GM21423 (cell line): ENCODE data around the gene PAOX.
A peak's percentile ranks its signal among the peaks of the same experiment; 100 is the strongest.
"Not testable (repeated sequence)": the region's sequence is repeated elsewhere in the genome, so short reads cannot be mapped to it uniquely, and the experiment has no call there.

Source experiments
- ATAC-seq: cut with Tn5 transposase; IDR thresholded peaks from one replicate; pipeline ENCODE4 v1.9.1; 2021; ENCODE audit warnings: mild to moderate bottlenecking, moderate library complexity; ENCODE audit not compliant: unreplicated experiment

Gene PAOX

GRCh38 chr10:133383551-133383950 lies 4.5 kb downstream of the PAOX start:
- ATAC-seq = no peak

GRCh38 chr10:133384071-133384470 lies 5.0 kb downstream of the PAOX start:
- ATAC-seq = no peak

- ATAC-seq = no peak
These were observed 6.2 kb downstream of the PAOX start for GRCh38 chr10:133385214-133385613.

DNA sequence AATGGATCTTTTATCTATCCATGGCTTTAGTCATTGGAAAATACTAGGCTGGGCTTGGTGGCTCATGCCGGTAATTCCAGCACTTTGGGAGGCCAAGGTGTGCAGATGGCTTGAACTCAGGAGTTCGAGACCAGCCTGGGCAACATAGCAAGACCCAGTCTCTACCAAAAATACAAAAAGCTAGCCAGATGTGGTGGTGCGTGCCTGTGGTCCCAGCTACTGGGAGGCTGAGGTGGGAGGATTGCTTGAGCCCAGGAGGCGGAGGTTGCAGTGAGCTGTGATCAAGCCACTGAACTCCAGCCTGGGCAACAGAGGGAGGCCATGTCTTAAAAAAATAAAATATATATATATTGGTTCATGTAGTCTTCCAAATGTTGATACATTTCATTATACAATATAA lies 7.9 kb downstream of the PAOX start:
- not testable (repeated sequence) for ATAC-seq

GRCh38 chr10:133388236-133388972 lies 9.3 kb downstream of the PAOX start:
- no peak for ATAC-seq

DNA sequence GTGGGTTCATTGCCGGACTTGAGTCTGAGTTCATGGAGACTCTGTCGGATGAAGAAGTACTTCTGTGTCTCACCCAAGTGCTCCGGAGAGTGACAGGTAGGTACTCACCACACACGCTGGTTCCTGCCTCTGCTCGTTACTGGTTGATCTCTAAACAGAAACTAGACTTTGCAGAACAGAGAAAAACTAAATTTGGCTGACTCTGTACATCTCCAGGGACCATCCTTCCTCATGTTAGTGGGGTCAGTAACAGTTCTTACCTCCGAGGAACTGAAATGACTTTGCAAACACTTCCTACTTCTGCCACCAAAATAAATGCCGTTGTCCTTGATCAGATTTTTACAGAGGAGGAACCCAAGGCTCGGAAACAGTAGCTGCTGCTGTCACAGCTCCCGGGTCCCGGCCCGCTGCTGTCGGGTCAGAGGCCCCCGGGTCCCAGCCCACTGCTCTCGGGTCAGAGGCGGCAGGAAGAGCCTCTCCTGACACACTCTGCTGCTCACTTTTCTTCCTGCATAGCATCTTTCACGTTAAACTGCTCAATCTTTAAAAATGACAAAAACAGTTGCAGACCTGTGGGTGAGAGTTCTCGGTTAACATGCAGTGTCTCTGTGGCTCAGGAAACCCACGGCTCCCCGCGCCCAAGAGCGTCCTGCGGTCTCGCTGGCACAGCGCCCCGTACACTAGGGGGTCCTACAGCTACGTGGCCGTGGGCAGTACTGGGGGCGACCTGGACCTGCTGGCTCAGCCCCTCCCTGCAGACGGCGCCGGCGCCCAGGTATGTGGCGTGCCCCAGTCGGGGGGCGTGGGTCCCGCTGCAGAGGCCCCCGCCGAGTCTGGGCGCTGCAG lies 10.1 kb downstream of the PAOX start:
- ATAC-seq = peak; percentile 76

- no peak for ATAC-seq
These were observed 11.7 kb downstream of the PAOX start for GRCh38 chr10:133390597-133391248.

GRCh38 chr10:133391249-133391635 lies 12.2 kb downstream of the PAOX start:
- ATAC-seq = no peak

DNA sequence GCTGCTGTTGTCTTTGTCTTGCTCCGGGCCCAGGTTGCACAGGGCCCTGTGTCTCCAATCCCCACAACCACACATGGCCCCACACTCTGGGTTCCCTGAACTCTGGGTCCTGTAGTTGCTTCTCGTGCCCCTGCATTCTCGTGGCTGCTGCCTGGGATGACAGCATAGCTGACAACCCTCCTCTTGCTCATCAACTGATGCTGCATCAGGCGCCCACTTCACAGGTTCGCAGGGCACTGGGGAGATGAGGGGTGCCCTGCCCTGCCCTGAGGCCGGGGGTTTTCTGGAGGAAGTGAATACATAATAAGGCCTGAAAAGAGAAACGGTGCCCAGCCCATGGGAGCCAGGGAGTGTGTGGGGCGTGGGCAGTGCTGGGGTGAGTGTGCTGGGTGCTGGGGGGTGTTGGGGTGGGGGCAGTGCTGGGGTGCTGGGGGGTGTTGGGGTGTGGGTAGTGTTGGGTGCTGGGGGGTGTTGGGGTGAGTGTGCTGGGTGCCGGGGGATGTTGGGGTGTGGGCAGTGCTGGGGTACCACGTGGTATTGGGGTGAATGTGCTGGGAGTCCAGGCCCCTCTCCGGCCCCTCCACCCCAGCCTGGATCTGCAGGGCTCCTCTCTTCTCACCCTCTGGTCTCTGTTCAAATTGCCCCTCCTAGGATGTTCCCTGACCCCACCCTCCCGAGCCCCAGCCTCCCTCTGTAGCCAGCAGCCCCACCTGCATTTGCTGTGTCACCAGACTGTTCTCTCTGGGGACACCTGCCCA lies 12.9 kb downstream of the PAOX start:
- ATAC-seq = no peak

- ATAC-seq = no peak
These were observed 14.5 kb downstream of the PAOX start for GRCh38 chr10:133393401-133394063.

DNA sequence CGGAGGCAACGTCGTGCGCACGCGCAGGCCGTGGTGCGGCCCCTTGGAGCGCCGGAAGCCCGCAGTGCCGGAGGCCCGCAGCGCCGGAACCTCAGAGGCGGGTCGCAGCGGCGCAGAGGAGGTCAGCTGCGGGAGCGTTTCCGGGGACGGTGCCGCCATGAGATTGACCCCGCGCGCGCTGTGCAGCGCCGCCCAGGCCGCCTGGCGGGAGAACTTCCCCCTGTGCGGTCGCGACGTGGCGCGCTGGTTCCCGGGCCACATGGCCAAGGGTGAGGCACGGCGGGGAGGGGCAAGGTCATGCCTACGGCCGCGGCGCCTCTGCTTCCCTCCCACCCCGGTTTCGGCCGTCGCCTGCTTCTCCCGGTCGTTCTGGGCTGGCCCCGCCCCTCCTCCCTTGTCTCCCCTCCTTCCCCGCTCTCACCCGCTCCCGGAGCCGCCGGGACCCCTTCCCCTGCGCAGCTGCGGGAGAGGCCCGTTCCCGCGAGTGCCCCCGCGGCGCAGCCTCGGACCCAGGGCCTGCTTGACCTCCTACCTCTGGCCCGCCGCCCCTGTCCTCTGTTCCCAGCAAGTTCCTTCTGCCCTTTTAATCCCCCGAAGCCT lies 15.1 kb downstream of the PAOX start, which contains the start of gene MTG1:
MTG1 (plus strand) TSS at position 94 of the 600 bp plus-strand sequence; CDS start at position 158, 64 bp downstream.
- ATAC-seq = peak; percentile 60

GRCh38 chr10:133394801-133395221 lies 15.7 kb downstream of the PAOX start:
- ATAC-seq = no peak

DNA sequence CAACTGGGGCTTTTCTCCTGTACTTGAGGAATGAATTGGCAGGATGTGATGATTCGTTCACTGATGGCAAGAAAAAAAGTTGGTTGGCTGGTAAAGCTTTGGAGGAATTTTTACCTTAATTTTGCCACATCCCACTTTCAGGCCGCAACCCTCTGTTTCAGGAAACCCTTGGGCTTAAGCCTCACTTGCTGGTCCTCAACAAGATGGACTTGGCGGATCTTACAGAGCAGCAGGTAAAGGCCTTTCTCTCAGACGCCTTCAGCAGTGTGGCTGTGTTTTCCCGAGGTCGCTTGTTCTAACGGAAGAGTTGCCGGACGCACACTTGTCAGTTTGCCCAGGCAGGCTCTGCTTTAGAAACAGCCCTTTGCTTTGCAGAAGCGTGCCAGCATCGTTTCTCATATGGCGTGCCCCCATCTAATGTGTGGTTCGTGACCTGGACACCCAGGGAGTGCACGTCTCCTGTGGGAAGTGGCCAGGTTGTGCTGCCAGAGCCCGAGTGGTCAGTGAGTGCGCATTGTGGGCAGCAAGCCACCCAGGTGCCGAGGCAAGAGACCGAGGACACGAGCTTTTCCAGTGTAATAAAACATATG lies 17.1 kb downstream of the PAOX start:
- ATAC-seq = no peak

DNA sequence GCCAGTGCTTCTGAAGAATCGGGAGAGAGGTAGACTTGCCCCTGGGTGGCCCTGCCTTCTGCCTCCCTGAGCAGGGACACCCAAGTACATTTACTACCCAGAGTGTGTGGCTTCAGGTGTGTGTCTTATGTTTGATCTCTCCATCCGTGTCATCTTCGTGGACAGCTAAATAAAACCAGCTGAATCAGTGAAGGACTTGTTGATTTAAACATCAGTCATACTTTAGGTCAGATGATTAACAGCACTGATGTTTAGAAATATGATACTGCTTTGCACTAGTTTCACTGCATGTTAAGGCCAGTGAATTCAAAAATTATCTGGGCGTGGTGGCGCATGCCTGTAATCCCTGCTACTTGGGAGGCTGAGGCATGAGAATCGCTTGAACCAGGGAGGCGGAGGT lies 18.9 kb downstream of the PAOX start:
- no peak for ATAC-seq

DNA sequence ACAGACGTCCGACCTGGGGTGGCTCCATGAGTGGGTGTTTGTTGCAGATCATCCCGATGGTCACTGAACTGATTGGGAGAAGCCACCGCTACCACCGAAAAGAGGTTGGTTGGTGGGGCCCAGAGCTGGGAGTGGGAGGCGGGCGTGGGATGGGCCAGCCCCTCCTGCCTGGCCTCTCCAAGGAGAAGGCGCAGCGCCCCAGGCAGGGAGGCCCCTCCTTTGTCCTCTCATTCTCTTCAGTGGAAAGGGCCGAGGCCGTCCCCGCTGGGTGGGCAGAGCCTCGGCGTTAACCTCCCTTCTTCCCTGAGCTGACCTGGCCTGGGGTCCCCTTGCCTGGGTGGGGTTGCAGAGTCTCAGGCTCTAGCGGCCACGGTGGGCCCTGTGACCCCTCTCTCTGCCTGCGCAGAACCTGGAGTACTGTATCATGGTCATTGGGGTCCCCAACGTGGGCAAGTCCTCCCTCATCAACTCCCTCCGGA lies 20.1 kb downstream of the PAOX start:
- no peak for ATAC-seq

DNA sequence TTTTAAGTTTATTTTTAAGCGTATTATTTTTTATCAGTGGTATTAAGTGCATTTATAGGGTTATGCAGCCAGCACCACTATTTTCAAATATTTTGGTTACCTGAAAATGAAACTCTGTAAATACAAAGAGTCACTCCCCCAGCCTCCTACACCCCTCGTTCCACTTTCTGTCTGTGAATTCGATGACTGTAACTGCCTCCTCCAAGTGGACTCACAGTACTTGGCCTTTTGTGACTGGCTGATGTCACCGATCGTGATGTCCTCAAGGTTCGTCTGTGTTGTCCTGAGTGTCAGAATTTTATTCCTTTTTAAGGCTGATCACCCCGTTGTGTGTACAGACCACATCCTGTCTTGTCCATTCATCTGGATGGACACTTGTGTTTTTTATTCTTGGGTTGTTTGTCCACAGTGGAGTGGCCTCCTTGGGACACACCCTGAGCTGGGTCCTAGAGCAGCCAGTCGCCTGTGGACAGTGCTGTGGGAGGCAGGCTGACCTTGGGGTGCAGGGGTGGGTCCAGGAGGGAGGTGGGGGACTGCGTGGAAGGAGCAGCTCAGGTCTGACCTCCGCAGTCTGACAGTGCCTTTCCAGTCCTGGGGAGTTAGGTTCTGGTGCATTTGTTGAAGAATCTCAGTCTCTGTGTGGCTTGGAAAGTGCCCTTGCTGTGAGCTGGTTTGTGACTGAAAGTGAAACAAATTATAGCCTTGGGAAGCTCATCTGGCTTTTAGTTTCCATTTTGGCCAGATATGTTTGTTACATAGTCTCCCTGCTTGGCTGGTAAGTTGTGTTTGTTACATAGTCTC lies 21.8 kb downstream of the PAOX start:
- ATAC-seq = peak; percentile 80

DNA sequence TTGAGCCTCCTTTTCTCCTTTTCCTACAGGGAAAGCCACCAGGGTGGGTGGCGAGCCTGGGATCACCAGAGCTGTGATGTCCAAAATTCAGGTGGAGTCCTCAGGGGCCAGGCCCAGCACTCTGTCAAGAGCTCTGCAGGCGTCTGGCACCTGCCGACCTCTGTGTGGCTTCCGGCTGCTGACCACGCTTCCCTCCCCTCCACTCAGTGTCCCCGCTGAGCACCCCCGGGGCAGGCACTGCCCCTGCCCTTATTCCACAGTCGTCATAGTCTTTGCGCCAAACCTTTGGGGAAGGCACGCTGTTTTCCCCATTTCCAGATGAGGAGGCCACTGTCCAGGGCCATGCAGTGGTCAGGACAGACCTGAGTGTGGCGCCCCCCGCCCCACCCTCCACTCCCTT lies 22.4 kb downstream of the PAOX start:
- no peak for ATAC-seq

DNA sequence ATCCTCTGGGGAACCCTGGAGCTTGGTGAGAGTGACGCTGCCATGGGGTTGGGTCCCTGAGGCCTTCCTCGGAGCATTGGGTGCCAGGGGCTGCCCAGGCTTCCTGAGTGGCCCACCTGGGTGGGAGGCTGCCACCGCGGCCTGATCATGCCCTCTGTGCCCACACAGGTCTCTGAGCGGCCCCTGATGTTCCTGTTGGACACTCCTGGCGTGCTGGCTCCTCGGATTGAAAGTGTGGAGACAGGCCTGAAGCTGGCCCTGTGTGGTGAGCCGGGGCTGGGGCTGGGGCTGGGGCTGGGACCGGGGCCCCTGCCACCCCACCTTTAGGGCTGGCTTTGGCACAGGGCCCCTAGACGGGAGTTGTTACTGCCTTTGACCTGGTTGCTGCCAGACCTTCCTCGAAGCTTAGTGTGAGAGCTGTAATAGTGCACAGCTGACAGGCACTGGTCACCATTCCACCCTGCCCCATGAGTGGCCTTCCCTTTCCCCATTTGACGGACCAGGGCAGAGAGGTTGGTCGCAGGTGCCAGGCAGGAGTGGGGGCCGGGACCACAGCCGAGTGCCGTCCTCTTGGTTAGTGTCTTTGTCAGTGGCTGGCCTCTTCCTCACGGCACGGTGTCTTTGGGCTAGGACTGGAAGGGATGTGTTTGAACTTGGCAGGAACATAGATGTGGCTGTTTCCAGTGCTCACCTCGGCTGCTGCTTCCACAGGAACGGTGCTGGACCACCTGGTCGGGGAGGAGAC lies 23.1 kb downstream of the PAOX start:
- ATAC-seq = no peak
